ENCODE data around the gene DDX52.

Gene DDX52

GRCh38 chr17:37605813-37606505 lies 37.3 kb downstream of the DDX52 start:
- H3K27ac ChIP-seq = no peak overlapping the region

DNA sequence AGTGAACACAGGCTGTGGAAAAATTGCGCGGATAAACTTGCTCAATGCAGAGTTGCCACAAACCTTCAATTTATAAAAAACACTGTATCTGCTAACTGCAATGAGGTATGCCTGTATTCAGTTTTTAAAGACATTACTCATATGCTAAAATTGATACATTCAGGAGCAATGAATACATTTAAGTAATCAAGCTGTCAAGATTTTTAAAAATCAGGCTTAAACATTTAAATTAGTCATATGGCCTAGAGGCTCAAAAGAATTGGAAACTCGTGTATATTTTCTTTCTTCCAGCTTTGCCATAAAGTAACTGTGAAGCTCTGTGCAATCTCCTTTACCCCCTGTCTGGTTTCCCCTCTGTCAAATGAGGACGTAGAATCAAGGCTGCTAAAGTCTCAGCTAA lies 38.2 kb downstream of the DDX52 start:
- no peak overlapping the region for H3K27ac ChIP-seq
- TF ChIP-seq CTCF (IDR thresholded peaks at IDR 0.05) (no peak), ZFX (IDR thresholded peaks at IDR 0.05; ENCODE audit: borderline replicate concordance) (no peak)

More at GRCh38 chr17:37605813-37606505, 37.3 kb downstream of the DDX52 start:
- no peak for TF ChIP-seq CTCF (IDR thresholded peaks at IDR 0.05)
- TF ChIP-seq ZFX (IDR thresholded peaks at IDR 0.05; ENCODE audit: borderline replicate concordance) = no peak

- TF ChIP-seq CTCF (IDR thresholded peaks at IDR 0.05) (no peak), ZFX (IDR thresholded peaks at IDR 0.05; ENCODE audit: borderline replicate concordance) (no peak)
Measured at GRCh38 chr17:37604556-37604955, 38.7 kb downstream of the DDX52 start.

DNA sequence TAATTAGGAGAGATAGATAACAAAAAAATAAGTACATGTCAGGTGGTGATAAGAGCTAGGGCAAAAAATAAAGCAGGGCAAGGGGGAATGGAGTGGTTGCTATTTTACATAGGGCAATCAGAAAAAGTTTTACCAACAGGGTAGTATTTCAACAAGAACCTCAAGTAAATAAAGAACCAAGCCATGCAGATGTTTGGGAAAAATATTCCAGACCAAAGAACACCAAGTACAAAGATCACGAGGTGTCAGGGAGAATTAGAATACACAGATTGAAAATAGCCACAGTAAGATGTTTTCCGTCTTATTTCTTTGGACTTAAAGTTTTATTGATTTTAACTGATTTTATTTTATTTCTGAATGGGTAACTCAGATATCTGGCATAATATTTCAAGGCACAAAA lies 45.1 kb downstream of the DDX52 start:
- TF ChIP-seq CTCF (IDR thresholded peaks at IDR 0.05) (no peak), ZFX (IDR thresholded peaks at IDR 0.05; ENCODE audit: borderline replicate concordance) (no peak)
- no peak overlapping the region for H3K27ac ChIP-seq

More at GRCh38 chr17:37604556-37604955, 38.7 kb downstream of the DDX52 start:
- no peak overlapping the region for H3K27ac ChIP-seq

- TF ChIP-seq ZFX (IDR thresholded peaks at IDR 0.05; ENCODE audit: borderline replicate concordance) (no peak), CTCF (IDR thresholded peaks at IDR 0.05) (no peak)
Measured at GRCh38 chr17:37592291-37592690, 51.0 kb downstream of the DDX52 start.

GRCh38 chr17:37585066-37585465 lies 58.2 kb downstream of the DDX52 start:
- no peak overlapping the region for H3K27ac ChIP-seq
- TF ChIP-seq ZFX (IDR thresholded peaks at IDR 0.05; ENCODE audit: borderline replicate concordance) = no peak
- TF ChIP-seq CTCF (IDR thresholded peaks at IDR 0.05) = no peak

More at GRCh38 chr17:37592291-37592690, 51.0 kb downstream of the DDX52 start:
- H3K27ac ChIP-seq = no peak overlapping the region

GRCh38 chr17:37576281-37576680 lies 67.0 kb downstream of the DDX52 start:
- TF ChIP-seq ZFX (IDR thresholded peaks at IDR 0.05; ENCODE audit: borderline replicate concordance) = no peak
- no peak for TF ChIP-seq CTCF (IDR thresholded peaks at IDR 0.05)
- no peak overlapping the region for H3K27ac ChIP-seq

Measured in 22Rv1 (cell line).